ENCODE results near the gene CLPSL1.

DNA sequence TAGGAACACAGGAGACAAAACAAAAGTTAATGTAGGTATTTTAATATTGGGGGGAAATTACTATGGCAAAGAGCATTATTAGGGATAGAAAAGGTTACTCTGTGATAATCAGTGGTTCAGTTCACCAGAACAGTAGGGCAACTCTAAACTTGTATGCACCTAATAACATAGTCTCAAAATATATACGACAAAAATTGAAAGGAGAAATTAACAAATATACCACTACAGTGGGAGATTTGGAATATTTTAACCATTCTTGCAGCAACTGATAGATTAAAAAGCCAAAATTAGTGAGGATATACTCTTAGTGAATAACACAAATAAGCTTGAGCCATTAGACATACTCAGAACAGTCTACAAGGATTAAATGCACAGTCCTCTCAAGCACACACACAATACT, 32.9 kb upstream of the CLPSL1 start:
- TF ChIP-seq, protein P1, sequence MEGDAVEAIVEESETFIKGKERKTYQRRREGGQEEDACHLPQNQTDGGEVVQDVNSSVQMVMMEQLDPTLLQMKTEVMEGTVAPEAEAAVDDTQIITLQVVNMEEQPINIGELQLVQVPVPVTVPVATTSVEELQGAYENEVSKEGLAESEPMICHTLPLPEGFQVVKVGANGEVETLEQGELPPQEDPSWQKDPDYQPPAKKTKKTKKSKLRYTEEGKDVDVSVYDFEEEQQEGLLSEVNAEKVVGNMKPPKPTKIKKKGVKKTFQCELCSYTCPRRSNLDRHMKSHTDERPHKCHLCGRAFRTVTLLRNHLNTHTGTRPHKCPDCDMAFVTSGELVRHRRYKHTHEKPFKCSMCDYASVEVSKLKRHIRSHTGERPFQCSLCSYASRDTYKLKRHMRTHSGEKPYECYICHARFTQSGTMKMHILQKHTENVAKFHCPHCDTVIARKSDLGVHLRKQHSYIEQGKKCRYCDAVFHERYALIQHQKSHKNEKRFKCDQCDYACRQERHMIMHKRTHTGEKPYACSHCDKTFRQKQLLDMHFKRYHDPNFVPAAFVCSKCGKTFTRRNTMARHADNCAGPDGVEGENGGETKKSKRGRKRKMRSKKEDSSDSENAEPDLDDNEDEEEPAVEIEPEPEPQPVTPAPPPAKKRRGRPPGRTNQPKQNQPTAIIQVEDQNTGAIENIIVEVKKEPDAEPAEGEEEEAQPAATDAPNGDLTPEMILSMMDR (IDR thresholded peaks at IDR 0.05), result no peak
- TF ChIP-seq POLR2AphosphoS5 (IDR thresholded peaks at IDR 0.05; ENCODE audit: insufficient read depth in 1 of 2, low read depth in 1 of 2), result no peak

Measured in vagina (tissue), 2 donors.